Gastroesophageal sphincter (tissue), 4 donors: ENCODE measurements around the gene SMARCA4. TPM values are rescaled to one million over a fixed set of nuclear protein-coding genes. Genes with fewer than 3 reads are reported as not detected.
A peak's percentile ranks its signal among the peaks of the same experiment; 100 is the strongest.

Experiments used
- ATAC-seq: fragments of 150-250 bp; one replicate; pipeline ENCODE4 v1.9.1; 2016; ENCODE audit warnings: mild to moderate bottlenecking, moderate library complexity
- H3K27ac ChIP-seq, 4 donors: fragments of 200-600 bp; sonication (generic) in 3 of 4; 1 replicate in 3 of 4; 2 replicates in 1 of 4; pipeline ENCODE4 v1.5.1; 2016 to 2019
- H3K27me3 ChIP-seq: fragments of 200-600 bp; sonication (generic); one replicate; pipeline ENCODE4 v1.5.1; 2019
- H3K36me3 ChIP-seq, 2 donors: fragments of 200-600 bp; sonication (generic); one replicate each; pipeline ENCODE4 v1.5.1; 2019; ENCODE audit warnings: control low read depth in 1 of 2
- H3K4me1 ChIP-seq, 3 donors: fragments of 200-600 bp; sonication (generic); 1 replicate in 2 of 3; 2 replicates in 1 of 3; pipeline ENCODE4 v1.5.1; 2016 to 2019; ENCODE audit warnings: control low read depth in 2 of 3
- H3K4me3 ChIP-seq, 2 donors: fragments of 200-600 bp; sonication (generic); one replicate each; pipeline ENCODE4 v1.5.1; 2019; ENCODE audit warnings: mild to moderate bottlenecking in 1 of 2, moderate library complexity in 1 of 2
- H3K9me3 ChIP-seq, 3 donors: fragments of 200-600 bp; sonication (generic); one replicate each; pipeline ENCODE4 v1.5.1; 2017 to 2019; ENCODE audit warnings: control low read depth in 2 of 3
- CTCF ChIP-seq, 4 experiments: fragments of 200-600 bp in 2 of 4; fragments of 450-650 bp in 2 of 4; sonication (generic) in 1 of 4; IDR thresholded peaks; one replicate each; pipeline ENCODE4 v1.5.1; 2017 to 2019; ENCODE audit warnings: antibody characterized with exemption in 4 of 4, mild to moderate bottlenecking in 2 of 4, moderate library complexity in 2 of 4
- EP300 ChIP-seq: sonication (generic); formaldehyde crosslinking; IDR thresholded peaks from one replicate; pipeline ENCODE4 v1.6.1; 2017; ENCODE audit warnings: antibody characterized with exemption, mild to moderate bottlenecking
- POLR2A ChIP-seq, 2 donors: fragments of 450-650 bp; IDR thresholded peaks; one replicate each; pipeline ENCODE4 v1.6.1; 2017; ENCODE audit warnings: antibody characterized with exemption in 2 of 2, mild to moderate bottlenecking in 2 of 2, moderate library complexity in 1 of 2
- POLR2AphosphoS5 ChIP-seq: sonication (generic); formaldehyde crosslinking; IDR thresholded peaks from one replicate; pipeline ENCODE4 v1.6.1; 2017; ENCODE audit warnings: antibody characterized with exemption
- WGBS, 2 donors: methylation state at CpG; one replicate each; pipeline ENCODE4 v1.1.5; 2018; ENCODE audit warnings: low coverage in 1 of 2; 5-methylcytosine and 5-hydroxymethylcytosine counted together
- total RNA-seq, 4 donors: library from RNA; depleted of rRNA; stranded (reverse); fragments of >200 nt; gene quantifications; one replicate each; pipeline ENCODE4 v1.1.0, GENCODE V29; 2016

SMARCA4 gene
- total RNA-seq, 4 donors from 2014 or later = 37.8 to 77.9 (median 51.1) TPM

GRCh38 chr19:10979951-10980381, 19.1 kb downstream of the SMARCA4 start:
- TF ChIP-seq CTCF (IDR thresholded peaks at IDR 0.05) = peak in 1 of 4 experiments; percentile 11
- TF ChIP-seq EP300 = no peak
- no peak for TF ChIP-seq POLR2AphosphoS5
- TF ChIP-seq POLR2A (IDR thresholded peaks at IDR 0.05) = no peak
- 53 to 87% methylated on average over 3 to 9 of the region's 15 CpGs for WGBS, 2 donors
- peak; percentile 13 for ATAC-seq
- Histone ChIP-seq H3K4me3 (no peak overlapping the region), H3K27me3 (no peaks in the 10 kb centered on the region), H3K27ac (peak overlapping the region in 3 of 4 donors; percentile 31 to 50 (median 35)), H3K9me3 (no peaks in the 10 kb centered on the region), H3K36me3 (peaks cover 0 to 11% of the 10 kb centered on the region in 2 donors), H3K4me1 (peaks cover 0 to 55% (median 24%) of the 10 kb centered on the region in 3 donors)

- H3K36me3 ChIP-seq = peaks cover 0 to 25% of the 10 kb centered on the region in 2 donors
- 45 to 71% methylated on average over 3 of the region's 8 CpGs for WGBS, 2 donors
- H3K4me3 ChIP-seq = no peak overlapping the region
- H3K9me3 ChIP-seq = no peaks in the 10 kb centered on the region
- TF ChIP-seq POLR2A (IDR thresholded peaks at IDR 0.05) = no peak
- TF ChIP-seq POLR2AphosphoS5 = no peak
- no peak for TF ChIP-seq EP300
- TF ChIP-seq CTCF (IDR thresholded peaks at IDR 0.05) = no peak
- no peak for ATAC-seq
- H3K27ac ChIP-seq = peak overlapping the region in 1 of 4 donors; percentile 35
- H3K27me3 ChIP-seq = no peaks in the 10 kb centered on the region
- peaks cover 0 to 41% (median 10%) of the 10 kb centered on the region in 3 donors for H3K4me1 ChIP-seq
Observed at GRCh38 chr19:10981252-10981895, 20.5 kb downstream of the SMARCA4 start.

- peaks cover 0 to 24% (median 0%) of the 10 kb centered on the region in 3 donors for H3K4me1 ChIP-seq
- no peaks in the 10 kb centered on the region for H3K27me3 ChIP-seq
- H3K36me3 ChIP-seq = peaks cover 0 to 41% of the 10 kb centered on the region in 2 donors
- H3K4me3 ChIP-seq = no peak overlapping the region
- ATAC-seq = no peak
- no peaks in the 10 kb centered on the region for H3K9me3 ChIP-seq
- TF ChIP-seq POLR2A (IDR thresholded peaks at IDR 0.05) (no peak), EP300 (no peak), POLR2AphosphoS5 (no peak), CTCF (IDR thresholded peaks at IDR 0.05) (no peak)
- no peak overlapping the region for H3K27ac ChIP-seq
- WGBS, 2 donors = 84 to 87% methylated on average over 6 of the region's 6 CpGs
Observed at GRCh38 chr19:10983026-10983425, 22.2 kb downstream of the SMARCA4 start.

GRCh38 chr19:10984166-10984735, 23.4 kb downstream of the SMARCA4 start:
- 80 to 94% methylated on average over 2 of the region's 21 CpGs for WGBS, 2 donors
- no peak overlapping the region for H3K27ac ChIP-seq
- no peaks in the 10 kb centered on the region for H3K27me3 ChIP-seq
- H3K4me3 ChIP-seq = no peak overlapping the region
- H3K36me3 ChIP-seq = peaks cover 0 to 54% of the 10 kb centered on the region in 2 donors
- TF ChIP-seq POLR2A (IDR thresholded peaks at IDR 0.05) (no peak), POLR2AphosphoS5 (no peak), CTCF (IDR thresholded peaks at IDR 0.05) (no peak), EP300 (no peak)
- no peaks in the 10 kb centered on the region for H3K9me3 ChIP-seq
- peaks cover 0 to 23% (median 0%) of the 10 kb centered on the region in 3 donors for H3K4me1 ChIP-seq
- no peak for ATAC-seq

- peaks cover 0 to 66% of the 10 kb centered on the region in 2 donors for H3K36me3 ChIP-seq
- peaks cover 0 to 15% (median 0%) of the 10 kb centered on the region in 3 donors for H3K4me1 ChIP-seq
- TF ChIP-seq POLR2A (IDR thresholded peaks at IDR 0.05) = no peak
- no peak overlapping the region for H3K4me3 ChIP-seq
- 94 to 100% methylated on average over 1 to 3 of the region's 10 CpGs for WGBS, 2 donors
- no peaks in the 10 kb centered on the region for H3K9me3 ChIP-seq
- no peak overlapping the region for H3K27ac ChIP-seq
- no peaks in the 10 kb centered on the region for H3K27me3 ChIP-seq
- no peak for ATAC-seq
Observed at GRCh38 chr19:10985502-10985901, 24.7 kb downstream of the SMARCA4 start.
